ENCODE results near the gene SARS1. TPM values are rescaled to one million over a fixed set of nuclear protein-coding genes. Genes with fewer than 3 reads are reported as not detected.

The SARS1 gene
- total and polyA plus RNA-seq, 4 donors = 57.5 to 132 (median 92.8) TPM

DNA sequence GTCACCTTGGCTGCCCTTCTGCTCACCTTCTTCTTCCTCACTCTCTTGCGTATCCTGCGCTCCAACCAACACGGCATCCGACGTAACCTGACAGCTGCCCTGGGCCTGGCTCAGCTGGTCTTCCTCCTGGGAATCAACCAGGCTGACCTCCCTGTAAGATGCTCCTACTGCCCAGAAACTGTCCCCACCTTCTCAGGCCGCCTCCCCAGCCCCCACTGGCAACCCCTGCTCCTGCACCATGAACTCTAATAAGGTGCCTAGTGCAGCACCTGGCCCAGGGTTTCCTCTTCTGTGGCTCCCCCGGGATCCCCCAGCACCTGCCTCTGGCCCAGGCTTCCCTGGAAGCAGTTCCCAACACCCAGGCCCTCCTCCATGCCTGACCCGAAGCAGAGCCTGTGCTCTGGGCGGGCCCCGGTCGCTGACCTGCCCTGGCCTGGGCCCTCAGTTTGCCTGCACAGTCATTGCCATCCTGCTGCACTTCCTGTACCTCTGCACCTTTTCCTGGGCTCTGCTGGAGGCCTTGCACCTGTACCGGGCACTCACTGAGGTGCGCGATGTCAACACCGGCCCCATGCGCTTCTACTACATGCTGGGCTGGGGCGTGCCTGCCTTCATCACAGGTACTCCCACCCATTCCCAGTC lies 56.4 kb downstream of the SARS1 start:
- H3K36me3 ChIP-seq (ENCODE audit: control insufficient read depth in 4 of 4, insufficient read depth in 3 of 4, low read depth in 1 of 4, low read length in 3 of 4) = no peaks in the 10 kb centered on the region
- DNase-seq (ENCODE audit: low spot score) = no peak
- no peak overlapping the region for H3K9ac ChIP-seq (ENCODE audit: low read depth in 1 of 2, low read length in 2 of 2)
- H3K27me3 ChIP-seq (ENCODE audit: control insufficient read depth in 4 of 4, insufficient read depth in 4 of 4, low read length in 3 of 4) = no peaks in the 10 kb centered on the region
- H3K27ac ChIP-seq (ENCODE audit: low read depth in 1 of 2, low read length in 2 of 2) = no peak overlapping the region
- no peaks in the 10 kb centered on the region for H3K9me3 ChIP-seq (ENCODE audit: control insufficient read depth in 4 of 4, low read length in 3 of 4)
- 91% methylated on average over 17 of the region's 17 CpGs for WGBS
- peaks cover 0 to 10% (median 8%) of the 10 kb centered on the region in 4 donors for H3K4me1 ChIP-seq (ENCODE audit: control insufficient read depth in 4 of 4, insufficient read depth in 4 of 4, low read length in 3 of 4)
- H3K4me3 ChIP-seq (ENCODE audit: low read depth in 1 of 3, low read length in 3 of 3) = no peak overlapping the region
- TF ChIP-seq TAF1 (conservative IDR thresholded peaks at IDR 0.05) = no peak
- no peak for TF ChIP-seq JUND (IDR thresholded peaks at IDR 0.05)
- TF ChIP-seq EGR1 (IDR thresholded peaks at IDR 0.05; ENCODE audit: low read depth in 2 of 2) = no peak
- TF ChIP-seq RXRA (IDR thresholded peaks at IDR 0.05) = no peak
- TF ChIP-seq, protein P1, sequence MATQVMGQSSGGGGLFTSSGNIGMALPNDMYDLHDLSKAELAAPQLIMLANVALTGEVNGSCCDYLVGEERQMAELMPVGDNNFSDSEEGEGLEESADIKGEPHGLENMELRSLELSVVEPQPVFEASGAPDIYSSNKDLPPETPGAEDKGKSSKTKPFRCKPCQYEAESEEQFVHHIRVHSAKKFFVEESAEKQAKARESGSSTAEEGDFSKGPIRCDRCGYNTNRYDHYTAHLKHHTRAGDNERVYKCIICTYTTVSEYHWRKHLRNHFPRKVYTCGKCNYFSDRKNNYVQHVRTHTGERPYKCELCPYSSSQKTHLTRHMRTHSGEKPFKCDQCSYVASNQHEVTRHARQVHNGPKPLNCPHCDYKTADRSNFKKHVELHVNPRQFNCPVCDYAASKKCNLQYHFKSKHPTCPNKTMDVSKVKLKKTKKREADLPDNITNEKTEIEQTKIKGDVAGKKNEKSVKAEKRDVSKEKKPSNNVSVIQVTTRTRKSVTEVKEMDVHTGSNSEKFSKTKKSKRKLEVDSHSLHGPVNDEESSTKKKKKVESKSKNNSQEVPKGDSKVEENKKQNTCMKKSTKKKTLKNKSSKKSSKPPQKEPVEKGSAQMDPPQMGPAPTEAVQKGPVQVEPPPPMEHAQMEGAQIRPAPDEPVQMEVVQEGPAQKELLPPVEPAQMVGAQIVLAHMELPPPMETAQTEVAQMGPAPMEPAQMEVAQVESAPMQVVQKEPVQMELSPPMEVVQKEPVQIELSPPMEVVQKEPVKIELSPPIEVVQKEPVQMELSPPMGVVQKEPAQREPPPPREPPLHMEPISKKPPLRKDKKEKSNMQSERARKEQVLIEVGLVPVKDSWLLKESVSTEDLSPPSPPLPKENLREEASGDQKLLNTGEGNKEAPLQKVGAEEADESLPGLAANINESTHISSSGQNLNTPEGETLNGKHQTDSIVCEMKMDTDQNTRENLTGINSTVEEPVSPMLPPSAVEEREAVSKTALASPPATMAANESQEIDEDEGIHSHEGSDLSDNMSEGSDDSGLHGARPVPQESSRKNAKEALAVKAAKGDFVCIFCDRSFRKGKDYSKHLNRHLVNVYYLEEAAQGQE (IDR thresholded peaks at IDR 0.05) = no peak
- TF ChIP-seq RAD21 (IDR thresholded peaks at IDR 0.05) = no peak
- TF ChIP-seq HNF4G (IDR thresholded peaks at IDR 0.05) = no peak
- TF ChIP-seq, protein P2, sequence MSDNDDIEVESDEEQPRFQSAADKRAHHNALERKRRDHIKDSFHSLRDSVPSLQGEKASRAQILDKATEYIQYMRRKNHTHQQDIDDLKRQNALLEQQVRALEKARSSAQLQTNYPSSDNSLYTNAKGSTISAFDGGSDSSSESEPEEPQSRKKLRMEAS (IDR thresholded peaks at IDR 0.05) = no peak
- TF ChIP-seq, protein P3, sequence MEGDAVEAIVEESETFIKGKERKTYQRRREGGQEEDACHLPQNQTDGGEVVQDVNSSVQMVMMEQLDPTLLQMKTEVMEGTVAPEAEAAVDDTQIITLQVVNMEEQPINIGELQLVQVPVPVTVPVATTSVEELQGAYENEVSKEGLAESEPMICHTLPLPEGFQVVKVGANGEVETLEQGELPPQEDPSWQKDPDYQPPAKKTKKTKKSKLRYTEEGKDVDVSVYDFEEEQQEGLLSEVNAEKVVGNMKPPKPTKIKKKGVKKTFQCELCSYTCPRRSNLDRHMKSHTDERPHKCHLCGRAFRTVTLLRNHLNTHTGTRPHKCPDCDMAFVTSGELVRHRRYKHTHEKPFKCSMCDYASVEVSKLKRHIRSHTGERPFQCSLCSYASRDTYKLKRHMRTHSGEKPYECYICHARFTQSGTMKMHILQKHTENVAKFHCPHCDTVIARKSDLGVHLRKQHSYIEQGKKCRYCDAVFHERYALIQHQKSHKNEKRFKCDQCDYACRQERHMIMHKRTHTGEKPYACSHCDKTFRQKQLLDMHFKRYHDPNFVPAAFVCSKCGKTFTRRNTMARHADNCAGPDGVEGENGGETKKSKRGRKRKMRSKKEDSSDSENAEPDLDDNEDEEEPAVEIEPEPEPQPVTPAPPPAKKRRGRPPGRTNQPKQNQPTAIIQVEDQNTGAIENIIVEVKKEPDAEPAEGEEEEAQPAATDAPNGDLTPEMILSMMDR (IDR thresholded peaks at IDR 0.05; ENCODE audit: low read depth, low read length, missing input control) = no peak
- TF ChIP-seq, protein P4, sequence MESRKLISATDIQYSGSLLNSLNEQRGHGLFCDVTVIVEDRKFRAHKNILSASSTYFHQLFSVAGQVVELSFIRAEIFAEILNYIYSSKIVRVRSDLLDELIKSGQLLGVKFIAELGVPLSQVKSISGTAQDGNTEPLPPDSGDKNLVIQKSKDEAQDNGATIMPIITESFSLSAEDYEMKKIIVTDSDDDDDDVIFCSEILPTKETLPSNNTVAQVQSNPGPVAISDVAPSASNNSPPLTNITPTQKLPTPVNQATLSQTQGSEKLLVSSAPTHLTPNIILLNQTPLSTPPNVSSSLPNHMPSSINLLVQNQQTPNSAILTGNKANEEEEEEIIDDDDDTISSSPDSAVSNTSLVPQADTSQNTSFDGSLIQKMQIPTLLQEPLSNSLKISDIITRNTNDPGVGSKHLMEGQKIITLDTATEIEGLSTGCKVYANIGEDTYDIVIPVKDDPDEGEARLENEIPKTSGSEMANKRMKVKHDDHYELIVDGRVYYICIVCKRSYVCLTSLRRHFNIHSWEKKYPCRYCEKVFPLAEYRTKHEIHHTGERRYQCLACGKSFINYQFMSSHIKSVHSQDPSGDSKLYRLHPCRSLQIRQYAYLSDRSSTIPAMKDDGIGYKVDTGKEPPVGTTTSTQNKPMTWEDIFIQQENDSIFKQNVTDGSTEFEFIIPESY (IDR thresholded peaks at IDR 0.05) = no peak
- no peak for TF ChIP-seq HNF4A (conservative IDR thresholded peaks at IDR 0.05)
- TF ChIP-seq, protein P5, sequence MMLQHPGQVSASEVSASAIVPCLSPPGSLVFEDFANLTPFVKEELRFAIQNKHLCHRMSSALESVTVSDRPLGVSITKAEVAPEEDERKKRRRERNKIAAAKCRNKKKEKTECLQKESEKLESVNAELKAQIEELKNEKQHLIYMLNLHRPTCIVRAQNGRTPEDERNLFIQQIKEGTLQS (IDR thresholded peaks at IDR 0.05) = no peak
- no peak for TF ChIP-seq YY1 (IDR thresholded peaks at IDR 0.05)
